Stimulated activated CD8-positive, alpha-beta memory T cell treated with anti-CD3 and anti-CD28 coated beads, Interleukin-15, amount 100 ng/mL, for 4 hours (primary cell): ENCODE data around the gene MRTO4.
"Not testable (repeated sequence)": the region's sequence is repeated elsewhere in the genome, so short reads cannot be mapped to it uniquely, and the experiment has no call there.

Experiments used
- DNase-seq, 2 donors: peaks; one replicate each; pipeline ENCODE4 v3.0.0-alpha.2; 2020; ENCODE audit warnings: low read depth in 2 of 2

MRTO4 gene

GRCh38 chr1:19251305-19252196 is at the start of gene MRTO4, which contains the start of gene EMC1:
MRTO4 (plus strand) TSS chr1:19251805; CDS start chr1:19251836, 31 bp downstream.
EMC1 (minus strand) TSS chr1:19251524; CDS start chr1:19251509, 15 bp downstream.
- peak; percentile 78 to 84 for DNase-seq

- no peak for DNase-seq
Observed at GRCh38 chr1:19202396-19202795, 49.2 kb upstream of the MRTO4 start.

GRCh38 chr1:19203440-19203839 is 48.2 kb upstream of the MRTO4 start:
- DNase-seq = no peak

GRCh38 chr1:19204446-19205266 is 46.9 kb upstream of the MRTO4 start:
- no peak for DNase-seq

- DNase-seq = no peak
Observed at GRCh38 chr1:19205403-19205802, 46.2 kb upstream of the MRTO4 start.

- DNase-seq = no peak
Observed at GRCh38 chr1:19205845-19206244, 45.8 kb upstream of the MRTO4 start.

- DNase-seq = no peak
Observed at GRCh38 chr1:19206947-19207346, 44.7 kb upstream of the MRTO4 start.

GRCh38 chr1:19208710-19209438 is 42.7 kb upstream of the MRTO4 start:
- DNase-seq = no peak

GRCh38 chr1:19209439-19209989 is 42.1 kb upstream of the MRTO4 start:
- DNase-seq = peak; percentile 18 to 29

GRCh38 chr1:19209990-19210771 is 41.4 kb upstream of the MRTO4 start, which contains the start of gene UBR4:
UBR4 (minus strand) TSS chr1:19210266; CDS start chr1:19210248, 18 bp downstream.
- DNase-seq = peak; percentile 91 to 95

GRCh38 chr1:19210772-19211549 is 40.6 kb upstream of the MRTO4 start:
- DNase-seq = no peak

- no peak for DNase-seq
Observed at GRCh38 chr1:19212167-19212566, 39.4 kb upstream of the MRTO4 start.

GRCh38 chr1:19213580-19213979 is 38.0 kb upstream of the MRTO4 start:
- no peak for DNase-seq

- not testable (repeated sequence) for DNase-seq
Observed at GRCh38 chr1:19216585-19216984, 35.0 kb upstream of the MRTO4 start.

GRCh38 chr1:19219451-19219850 is 32.2 kb upstream of the MRTO4 start:
- no peak for DNase-seq

GRCh38 chr1:19220080-19220846 is 31.3 kb upstream of the MRTO4 start:
- DNase-seq = no peak

- DNase-seq = no peak
Observed at GRCh38 chr1:19220991-19221390, 30.6 kb upstream of the MRTO4 start.

GRCh38 chr1:19222573-19222972 is 29.0 kb upstream of the MRTO4 start:
- DNase-seq = no peak
